Spleen (tissue), 11 donors: ENCODE results near the gene TM4SF20. TPM values are rescaled to one million over a fixed set of nuclear protein-coding genes. Genes with fewer than 3 reads are reported as not detected.

Experiments used
- DNase-seq: peaks from one replicate; pipeline ENCODE4 v3.0.0-alpha.2; 2020
- H3K27ac ChIP-seq, 8 donors: fragments of 200-600 bp; sonication (generic) in 7 of 8; 1 replicate in 4 of 8; 2 replicates in 4 of 8; pipeline versions ENCODE4 v1.5.0 to v1.8.0; 2016 to 2021; ENCODE audit warnings: inconsistent platforms in 4 of 8, mild to moderate bottlenecking in 4 of 8, moderate library complexity in 1 of 8
- H3K27me3 ChIP-seq, 7 donors: fragments of 200-600 bp; sonication (generic) in 6 of 7; replicated peaks in 1 of 7; 1 replicate in 4 of 7; 2 replicates in 3 of 7; pipeline versions ENCODE4 v1.5.0 to v1.8.0; 2016 to 2021; ENCODE audit warnings: inconsistent platforms in 3 of 7, mild to moderate bottlenecking in 1 of 7
- H3K36me3 ChIP-seq, 6 donors: fragments of 200-600 bp; sonication (generic) in 5 of 6; 1 replicate in 4 of 6; 2 replicates in 2 of 6; pipeline versions ENCODE4 v1.5.0 to v1.8.0; 2016 to 2021; ENCODE audit warnings: inconsistent platforms in 2 of 6
- H3K4me1 ChIP-seq, 6 donors: fragments of 200-600 bp; sonication (generic) in 5 of 6; 1 replicate in 3 of 6; 2 replicates in 3 of 6; pipeline versions ENCODE4 v1.5.0 to v1.8.0; 2016 to 2021; ENCODE audit warnings: inconsistent platforms in 3 of 6
- H3K4me3 ChIP-seq, 8 donors: fragments of 200-600 bp; sonication (generic) in 7 of 8; 1 replicate in 4 of 8; 2 replicates in 4 of 8; pipeline versions ENCODE4 v1.5.0 to v1.8.0; 2016 to 2021; ENCODE audit warnings: inconsistent platforms in 4 of 8, mild to moderate bottlenecking in 4 of 8, moderate library complexity in 2 of 8
- H3K9me3 ChIP-seq, 8 donors: fragments of 200-600 bp; sonication (generic) in 7 of 8; 1 replicate in 4 of 8; 2 replicates in 4 of 8; pipeline versions ENCODE4 v1.5.0 to v1.8.0; 2016 to 2021; ENCODE audit warnings: inconsistent platforms in 4 of 8
- POLR2A ChIP-seq, 3 donors: fragments of 450-650 bp; IDR thresholded peaks; one replicate each; pipeline ENCODE4 v1.5.1; 2017; ENCODE audit warnings: antibody characterized with exemption in 3 of 3, mild to moderate bottlenecking in 1 of 3
- POLR2AphosphoS5 ChIP-seq, 3 donors: sonication (generic); formaldehyde crosslinking; IDR thresholded peaks; one replicate each; pipeline ENCODE4 v1.5.1; 2017; ENCODE audit warnings: antibody characterized with exemption in 3 of 3
- WGBS, 5 donors: extraction: QIAGEN DNeasy Blood & Tissue Kit in 3 of 5; methylation state at CpG; one replicate each; pipeline versions ENCODE4 v1.1.5 to v1.1.7; 2013 to 2018; 5-methylcytosine and 5-hydroxymethylcytosine counted together
- intact Hi-C: fragments of 100-400 bp; cut with DNase I; formaldehyde crosslinking; loops from one replicate; pipeline ENCODE4 v1.15.0; 2023; ENCODE audit warnings: low total_unique reads
- polyA plus RNA-seq, 3 donors: library from polyadenylated mRNA; stranded (reverse); fragments of 200-250 nt; gene quantifications; one replicate each; pipeline ENCODE4 v1.2.1, GENCODE V29; 2013
- total RNA-seq, 7 donors: library from RNA; depleted of rRNA in 3 of 7; stranded (reverse); fragments of >200 nt in 3 of 7; fragmentation: NEBNext Ultra II Directional in 4 of 7; extraction: Animal tissue kit (Norgen Biotek cat#: 25700) in 4 of 7; gene quantifications; one replicate each; pipeline versions ENCODE4 v1.1.0 to v1.2.1, GENCODE V29; 2016 to 2021
- TF ChIP-seq, protein P1 (sequence below), 11 experiments: fragments of 200-600 bp in 7 of 11; fragments of 450-650 bp in 4 of 11; sonication (generic) in 4 of 11; IDR thresholded peaks in 8 of 11; conservative IDR thresholded peaks in 3 of 11; 1 replicate in 7 of 11; 2 replicates in 4 of 11; pipeline versions ENCODE4 v1.4.0 to v1.8.0; 2016 to 2021; ENCODE audit warnings: antibody characterized with exemption in 11 of 11, inconsistent platforms in 4 of 11, mild to moderate bottlenecking in 1 of 11
- donor health status: healthy with polysubstance abuse.
- donor health status: DM: no; HTN: no; CAD: no; lungs with moderate emphysema.
- donor health status: DM: no; HTN: no; CAD: no.
- donor health status: Bipolar disorder and iron deficiency.
- donor health status: healthy.
- donor health status: DM: no; HTN: no; CAD: no.
- donor health status: DM: yes; HTN: yes; CAD: no.

The TM4SF20 gene
- total and polyA plus RNA-seq, 10 donors: not detected

DNA sequence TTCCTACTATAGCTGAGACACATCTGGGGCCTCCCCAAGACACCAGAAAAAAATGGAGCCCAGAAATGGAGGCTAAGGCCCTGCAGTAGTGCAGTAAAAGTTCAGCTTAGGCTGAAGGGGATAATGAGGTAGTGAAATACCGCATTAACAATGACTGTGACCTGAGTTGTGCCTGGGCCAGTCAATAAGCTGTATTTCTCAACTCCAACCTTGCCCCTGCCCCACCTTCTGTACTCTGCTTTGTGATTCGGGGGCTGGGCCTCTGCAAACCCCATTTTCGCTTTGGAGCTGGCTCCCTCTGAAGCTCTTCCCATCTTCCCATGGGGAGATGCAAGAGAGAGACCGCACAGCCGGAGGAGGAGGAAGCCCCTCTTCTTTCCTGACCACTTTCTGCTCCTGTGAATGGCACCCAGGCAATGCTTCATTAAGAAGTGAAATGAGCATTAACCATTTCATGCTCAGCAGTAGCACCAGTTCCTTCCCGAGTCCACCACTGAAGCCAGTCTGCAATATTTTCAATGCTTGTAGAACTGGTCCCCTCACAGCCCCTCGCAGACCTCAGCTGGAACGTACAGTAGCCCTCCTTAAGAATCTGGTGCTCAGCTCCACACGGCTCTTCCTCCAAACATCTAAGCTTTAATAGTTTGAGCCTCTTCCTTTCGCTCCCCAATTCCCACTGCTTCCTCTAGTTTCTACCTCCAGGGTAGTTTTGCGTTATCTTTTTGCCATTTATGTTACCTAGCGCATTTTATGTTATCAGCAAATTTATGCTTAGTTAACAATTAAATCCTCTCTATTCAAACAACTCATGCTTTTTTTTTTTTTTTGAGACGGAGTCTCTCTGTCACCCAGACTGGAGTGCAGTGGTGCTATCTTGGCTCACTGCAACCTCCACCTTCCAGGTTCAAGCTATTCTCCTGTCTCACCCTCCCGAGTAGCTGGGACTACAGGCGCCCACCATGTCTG is 41.3 kb upstream of the TM4SF20 start:
- no peak overlapping the region for H3K4me3 ChIP-seq
- intact Hi-C loops: no loop called here
- no peaks in the 10 kb centered on the region for H3K9me3 ChIP-seq
- no peaks in the 10 kb centered on the region for H3K36me3 ChIP-seq
- peaks cover 0 to 24% (median 12%) of the 10 kb centered on the region in 6 donors for H3K4me1 ChIP-seq
- peak overlapping the region in 1 of 8 donors; percentile 33 for H3K27ac ChIP-seq
- TF ChIP-seq, protein P1, sequence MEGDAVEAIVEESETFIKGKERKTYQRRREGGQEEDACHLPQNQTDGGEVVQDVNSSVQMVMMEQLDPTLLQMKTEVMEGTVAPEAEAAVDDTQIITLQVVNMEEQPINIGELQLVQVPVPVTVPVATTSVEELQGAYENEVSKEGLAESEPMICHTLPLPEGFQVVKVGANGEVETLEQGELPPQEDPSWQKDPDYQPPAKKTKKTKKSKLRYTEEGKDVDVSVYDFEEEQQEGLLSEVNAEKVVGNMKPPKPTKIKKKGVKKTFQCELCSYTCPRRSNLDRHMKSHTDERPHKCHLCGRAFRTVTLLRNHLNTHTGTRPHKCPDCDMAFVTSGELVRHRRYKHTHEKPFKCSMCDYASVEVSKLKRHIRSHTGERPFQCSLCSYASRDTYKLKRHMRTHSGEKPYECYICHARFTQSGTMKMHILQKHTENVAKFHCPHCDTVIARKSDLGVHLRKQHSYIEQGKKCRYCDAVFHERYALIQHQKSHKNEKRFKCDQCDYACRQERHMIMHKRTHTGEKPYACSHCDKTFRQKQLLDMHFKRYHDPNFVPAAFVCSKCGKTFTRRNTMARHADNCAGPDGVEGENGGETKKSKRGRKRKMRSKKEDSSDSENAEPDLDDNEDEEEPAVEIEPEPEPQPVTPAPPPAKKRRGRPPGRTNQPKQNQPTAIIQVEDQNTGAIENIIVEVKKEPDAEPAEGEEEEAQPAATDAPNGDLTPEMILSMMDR (IDR thresholded peaks at IDR 0.05 in 8 of 11, conservative IDR thresholded peaks at IDR 0.05 in 3 of 11): no peak
- no peak for TF ChIP-seq POLR2AphosphoS5 (IDR thresholded peaks at IDR 0.05)
- no peak for TF ChIP-seq POLR2A (IDR thresholded peaks at IDR 0.05)
- WGBS, 5 donors: 87 to 96% (median 88%) methylated on average over 15 of the region's 15 CpGs
- H3K27me3 ChIP-seq: no peaks in the 10 kb centered on the region
- DNase-seq: no peak

DNA sequence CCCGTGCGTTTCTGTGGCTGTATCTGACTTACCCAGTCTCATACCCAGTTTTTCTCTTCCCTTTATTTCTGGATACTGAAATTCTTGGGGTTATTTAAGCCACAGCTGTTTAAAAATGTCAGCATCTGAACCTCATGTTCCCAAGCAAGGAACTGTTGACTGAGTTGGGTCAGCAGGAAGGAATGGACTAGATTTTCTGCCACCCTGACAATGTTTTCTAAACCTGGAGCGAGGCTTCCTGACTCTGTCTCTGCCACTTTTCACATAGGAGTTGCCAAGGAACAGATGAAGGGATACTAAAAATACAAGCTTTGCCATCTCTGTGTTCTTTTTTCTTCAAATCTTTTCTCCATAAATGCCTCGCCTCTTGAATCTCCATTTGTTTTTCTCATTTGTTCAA is 37.6 kb upstream of the TM4SF20 start:
- intact Hi-C loops: no loop called here
- H3K27me3 ChIP-seq: no peaks in the 10 kb centered on the region
- TF ChIP-seq, protein P1 (IDR thresholded peaks at IDR 0.05 in 8 of 11, conservative IDR thresholded peaks at IDR 0.05 in 3 of 11): no peak
- TF ChIP-seq POLR2A (IDR thresholded peaks at IDR 0.05): no peak
- no peak for TF ChIP-seq POLR2AphosphoS5 (IDR thresholded peaks at IDR 0.05)
- no peak overlapping the region for H3K4me3 ChIP-seq
- H3K9me3 ChIP-seq: no peaks in the 10 kb centered on the region
- H3K27ac ChIP-seq: peak overlapping the region in 7 of 8 donors; percentile 65 to 89 (median 76)
- no peak for DNase-seq
- H3K4me1 ChIP-seq: peaks cover 0 to 58% (median 13%) of the 10 kb centered on the region in 6 donors
- 68 to 81% (median 74%) methylated on average over 4 of the region's 4 CpGs for WGBS, 5 donors
- no peaks in the 10 kb centered on the region for H3K36me3 ChIP-seq

DNA sequence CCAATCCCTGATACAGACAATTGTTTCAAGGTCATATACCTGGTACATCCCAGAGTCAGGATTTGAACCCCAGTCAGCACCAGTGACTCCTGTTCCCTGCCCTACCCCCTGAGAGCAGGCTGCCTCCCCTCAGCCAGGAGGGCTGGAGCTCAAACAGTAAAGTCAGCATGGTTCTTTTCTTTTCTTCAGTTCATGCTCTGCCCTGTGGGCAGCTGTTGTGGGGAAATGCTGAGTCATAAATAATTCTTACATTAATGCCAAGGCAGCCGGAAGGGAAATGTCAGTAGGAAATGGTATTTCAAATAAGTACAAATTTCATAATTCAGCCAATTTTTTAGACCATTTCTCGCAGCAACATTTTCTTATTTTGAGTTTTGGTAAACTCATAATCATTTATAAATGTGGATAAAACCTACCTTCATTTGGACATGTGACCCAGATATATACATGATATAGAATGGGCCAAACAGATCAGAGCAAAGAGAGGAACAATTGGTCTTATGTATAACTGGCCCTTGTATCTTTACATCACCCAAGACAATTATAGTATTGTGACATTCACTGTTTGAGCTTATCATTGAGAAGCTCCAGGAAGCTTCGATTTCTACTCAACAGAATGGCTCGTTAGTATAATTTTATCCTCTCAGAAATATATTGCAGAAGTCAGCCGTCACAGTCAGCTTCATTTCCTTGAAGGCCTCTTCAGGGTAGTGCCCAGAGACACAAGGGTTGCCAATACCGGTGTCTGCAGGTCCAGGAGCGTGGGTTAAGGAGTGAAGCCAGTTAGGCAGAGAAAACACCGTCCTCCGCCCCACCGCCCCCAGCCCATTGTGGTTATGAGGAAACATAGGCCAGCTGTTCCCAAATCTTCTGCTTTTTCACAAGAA is 36.7 kb upstream of the TM4SF20 start:
- peak; percentile 80 for DNase-seq
- Histone ChIP-seq H3K4me3 (peak overlapping the region in 2 of 8 donors; percentile 0 to 4), H3K27ac (peak overlapping the region; percentile 6 to 89 (median 76)), H3K36me3 (no peaks in the 10 kb centered on the region), H3K27me3 (no peaks in the 10 kb centered on the region), H3K9me3 (no peaks in the 10 kb centered on the region), H3K4me1 (peaks cover 0 to 67% (median 19%) of the 10 kb centered on the region in 6 donors)
- WGBS, 5 donors: 23 to 33% (median 25%) methylated on average over 10 of the region's 10 CpGs
- intact Hi-C loops: no loop called here
- TF ChIP-seq, protein P1 (IDR thresholded peaks at IDR 0.05 in 8 of 11, conservative IDR thresholded peaks at IDR 0.05 in 3 of 11): peak in 1 of 11 experiments; percentile 22
- TF ChIP-seq POLR2A (IDR thresholded peaks at IDR 0.05) (no peak), POLR2AphosphoS5 (IDR thresholded peaks at IDR 0.05) (peak in 1 of 3 donors; percentile 55)
